KOPT-K1 (cell line): ENCODE data around the gene PNLIPRP2.

Experiments
- H3K27ac ChIP-seq: fragments of 200-600 bp; sonication (generic); 2 replicates; pipeline ENCODE4 v1.5.1; 2016; ENCODE audit warnings: antibody characterized with exemption, mild to moderate bottlenecking, low read depth, low read length; ENCODE audit not compliant: poor library complexity, severe bottlenecking
- H3K36me3 ChIP-seq: fragments of 200-600 bp; sonication (generic); 2 replicates; pipeline ENCODE4 v1.5.1; 2017; ENCODE audit warnings: antibody characterized with exemption, mild to moderate bottlenecking, low read length, moderate library complexity; ENCODE audit not compliant: insufficient read depth
- H3K9me3 ChIP-seq: fragments of 200-600 bp; sonication (generic); 2 replicates; pipeline ENCODE4 v1.5.1; 2017; ENCODE audit warnings: antibody characterized with exemption, low read length, mild to moderate bottlenecking; ENCODE audit not compliant: insufficient read depth, poor library complexity, severe bottlenecking

Gene PNLIPRP2

GRCh38 chr10:116630020-116630419 lies 9.3 kb downstream of the PNLIPRP2 start:
- Histone ChIP-seq H3K36me3 (no peaks in the 10 kb centered on the region), H3K27ac (no peak overlapping the region), H3K9me3 (no peaks in the 10 kb centered on the region)

- Histone ChIP-seq H3K36me3 (no peaks in the 10 kb centered on the region), H3K9me3 (no peaks in the 10 kb centered on the region), H3K27ac (no peak overlapping the region)
These were observed 11.1 kb downstream of the PNLIPRP2 start for GRCh38 chr10:116631871-116632295.

GRCh38 chr10:116632596-116633215 lies 12.0 kb downstream of the PNLIPRP2 start:
- no peak overlapping the region for H3K27ac ChIP-seq
- H3K9me3 ChIP-seq: no peaks in the 10 kb centered on the region
- H3K36me3 ChIP-seq: no peaks in the 10 kb centered on the region

- no peaks in the 10 kb centered on the region for H3K9me3 ChIP-seq
- H3K27ac ChIP-seq: no peak overlapping the region
- no peaks in the 10 kb centered on the region for H3K36me3 ChIP-seq
These were observed 12.5 kb downstream of the PNLIPRP2 start for GRCh38 chr10:116633216-116633600.

- Histone ChIP-seq H3K27ac (no peak overlapping the region), H3K36me3 (no peaks in the 10 kb centered on the region), H3K9me3 (no peaks in the 10 kb centered on the region)
These were observed 13.6 kb downstream of the PNLIPRP2 start for GRCh38 chr10:116634126-116634975.

- H3K9me3 ChIP-seq: no peaks in the 10 kb centered on the region
These were observed 15.6 kb downstream of the PNLIPRP2 start for GRCh38 chr10:116636385-116636784.

GRCh38 chr10:116636976-116637375 lies 16.2 kb downstream of the PNLIPRP2 start:
- Histone ChIP-seq H3K9me3 (no peaks in the 10 kb centered on the region), H3K36me3 (no peaks in the 10 kb centered on the region), H3K27ac (no peak overlapping the region)

More at GRCh38 chr10:116636385-116636784, 15.6 kb downstream of the PNLIPRP2 start:
- Histone ChIP-seq H3K36me3 (no peaks in the 10 kb centered on the region), H3K27ac (no peak overlapping the region)

GRCh38 chr10:116637830-116638229 lies 17.1 kb downstream of the PNLIPRP2 start:
- Histone ChIP-seq H3K36me3 (no peaks in the 10 kb centered on the region), H3K27ac (no peak overlapping the region), H3K9me3 (no peaks in the 10 kb centered on the region)

GRCh38 chr10:116646502-116646901 lies 25.7 kb downstream of the PNLIPRP2 start:
- no peaks in the 10 kb centered on the region for H3K9me3 ChIP-seq
- no peak overlapping the region for H3K27ac ChIP-seq
- no peaks in the 10 kb centered on the region for H3K36me3 ChIP-seq

- Histone ChIP-seq H3K9me3 (no peaks in the 10 kb centered on the region), H3K27ac (no peak overlapping the region), H3K36me3 (no peaks in the 10 kb centered on the region)
These were observed 28.1 kb downstream of the PNLIPRP2 start for GRCh38 chr10:116648903-116649302.

GRCh38 chr10:116653885-116654284 lies 33.1 kb downstream of the PNLIPRP2 start:
- Histone ChIP-seq H3K27ac (no peak overlapping the region), H3K36me3 (no peaks in the 10 kb centered on the region), H3K9me3 (no peaks in the 10 kb centered on the region)

- Histone ChIP-seq H3K27ac (no peak overlapping the region), H3K9me3 (no peaks in the 10 kb centered on the region), H3K36me3 (no peaks in the 10 kb centered on the region)
These were observed 34.1 kb downstream of the PNLIPRP2 start for GRCh38 chr10:116654816-116655215.

GRCh38 chr10:116655568-116655967 lies 34.8 kb downstream of the PNLIPRP2 start:
- H3K9me3 ChIP-seq: no peaks in the 10 kb centered on the region
- no peaks in the 10 kb centered on the region for H3K36me3 ChIP-seq
- H3K27ac ChIP-seq: no peak overlapping the region

- no peaks in the 10 kb centered on the region for H3K9me3 ChIP-seq
- no peaks in the 10 kb centered on the region for H3K36me3 ChIP-seq
These were observed 35.3 kb downstream of the PNLIPRP2 start for GRCh38 chr10:116656044-116656443.

GRCh38 chr10:116657863-116658551 lies 37.3 kb downstream of the PNLIPRP2 start:
- Histone ChIP-seq H3K36me3 (no peaks in the 10 kb centered on the region), H3K27ac (no peak overlapping the region)

More at GRCh38 chr10:116656044-116656443, 35.3 kb downstream of the PNLIPRP2 start:
- no peak overlapping the region for H3K27ac ChIP-seq

More at GRCh38 chr10:116657863-116658551, 37.3 kb downstream of the PNLIPRP2 start:
- no peaks in the 10 kb centered on the region for H3K9me3 ChIP-seq
